ENCODE measurements around the gene LBP. TPM values are rescaled to one million over a fixed set of nuclear protein-coding genes. Genes with fewer than 3 reads are reported as not detected.

LBP gene
- total RNA-seq, 5 donors from 2014 or later (not counting 1 experiment from before 2014, with no cell fraction given): 0.32 TPM; not detected in 4

GRCh38 chr20:38325167-38325566 lies 21.1 kb upstream of the LBP start:
- Histone ChIP-seq H3K4me3 (ENCODE audit: control insufficient read depth in 1 of 2, extremely low read depth in 1 of 2, low read length in 1 of 2) (no peak overlapping the region), H3K9me3 (no peaks in the 10 kb centered on the region), H3K27me3 (replicated peaks in 1 of 2; ENCODE audit: control insufficient read depth in 2 of 2, extremely low read depth in 1 of 2, insufficient read depth in 2 of 2, low read length in 1 of 2) (peaks cover 0 to 40% of the 10 kb centered on the region in 2 experiments), H3K27ac (ENCODE audit: low read length) (no peak overlapping the region), H3K4me1 (ENCODE audit: control insufficient read depth in 1 of 2, extremely low read depth in 1 of 2, insufficient read depth in 2 of 2, low read length in 2 of 2) (no peaks in the 10 kb centered on the region), H3K36me3 (ENCODE audit: control insufficient read depth in 2 of 2, extremely low read depth in 1 of 2, insufficient read depth in 1 of 2, low read length in 1 of 2) (no peaks in the 10 kb centered on the region)
- ChIA-PET POLR2A (no interaction called here), CTCF (no interaction called here)
- DNase-seq (no peak), ATAC-seq (replicated peaks in 1 of 4) (no peak)
- Mint-ChIP-seq H3K36me3 (no peaks in the 10 kb centered on the region), H3K27me3 (peaks cover 19 to 27% of the 10 kb centered on the region in 2 donors), H3K9me3 (no peaks in the 10 kb centered on the region), H3K4me3 (no peak overlapping the region), H3K4me1 (no peaks in the 10 kb centered on the region), H3K27ac (no peak overlapping the region)
- no CpG with 5 or more reads among the region's 3 CpGs for WGBS (ENCODE audit: insufficient coverage)

GRCh38 chr20:38325905-38326304 lies 20.4 kb upstream of the LBP start:
- Histone ChIP-seq H3K9me3 (no peaks in the 10 kb centered on the region), H3K27me3 (replicated peaks in 1 of 2; ENCODE audit: control insufficient read depth in 2 of 2, extremely low read depth in 1 of 2, insufficient read depth in 2 of 2, low read length in 1 of 2) (peaks cover 0 to 41% of the 10 kb centered on the region in 2 experiments), H3K4me3 (ENCODE audit: control insufficient read depth in 1 of 2, extremely low read depth in 1 of 2, low read length in 1 of 2) (no peak overlapping the region), H3K36me3 (ENCODE audit: control insufficient read depth in 2 of 2, extremely low read depth in 1 of 2, insufficient read depth in 1 of 2, low read length in 1 of 2) (no peaks in the 10 kb centered on the region), H3K4me1 (ENCODE audit: control insufficient read depth in 1 of 2, extremely low read depth in 1 of 2, insufficient read depth in 2 of 2, low read length in 2 of 2) (no peaks in the 10 kb centered on the region), H3K27ac (ENCODE audit: low read length) (no peak overlapping the region)
- Mint-ChIP-seq H3K36me3 (no peaks in the 10 kb centered on the region), H3K4me3 (no peak overlapping the region), H3K27me3 (peaks cover 18 to 31% of the 10 kb centered on the region in 2 donors), H3K9me3 (no peaks in the 10 kb centered on the region), H3K27ac (no peak overlapping the region), H3K4me1 (no peaks in the 10 kb centered on the region)
- ChIA-PET POLR2A (no interaction called here), CTCF (no interaction called here)
- WGBS (ENCODE audit: insufficient coverage): 90% methylated on average over 3 of the region's 3 CpGs
- no peak for ATAC-seq (replicated peaks in 1 of 4)
- DNase-seq: peak in 1 of 35 experiments; percentile 11

GRCh38 chr20:38326309-38326708 lies 20.0 kb upstream of the LBP start:
- H3K4me1 ChIP-seq (ENCODE audit: control insufficient read depth in 1 of 2, extremely low read depth in 1 of 2, insufficient read depth in 2 of 2, low read length in 2 of 2): no peaks in the 10 kb centered on the region
- peaks cover 0 to 42% of the 10 kb centered on the region in 2 experiments for H3K27me3 ChIP-seq (replicated peaks in 1 of 2; ENCODE audit: control insufficient read depth in 2 of 2, extremely low read depth in 1 of 2, insufficient read depth in 2 of 2, low read length in 1 of 2)
- H3K9me3 ChIP-seq: no peaks in the 10 kb centered on the region
- Mint-ChIP-seq H3K4me1 (no peaks in the 10 kb centered on the region), H3K27me3 (peaks cover 18 to 30% of the 10 kb centered on the region in 2 donors), H3K36me3 (no peaks in the 10 kb centered on the region), H3K4me3 (no peak overlapping the region), H3K9me3 (no peaks in the 10 kb centered on the region), H3K27ac (no peak overlapping the region)
- 88% methylated on average over 4 of the region's 7 CpGs for WGBS (ENCODE audit: insufficient coverage)
- H3K36me3 ChIP-seq (ENCODE audit: control insufficient read depth in 2 of 2, extremely low read depth in 1 of 2, insufficient read depth in 1 of 2, low read length in 1 of 2): no peaks in the 10 kb centered on the region
- CTCF ChIA-PET: no interaction called here
- POLR2A ChIA-PET: no interaction called here
- no peak overlapping the region for H3K27ac ChIP-seq (ENCODE audit: low read length)
- ATAC-seq (replicated peaks in 1 of 4) (no peak), DNase-seq (no peak)
- no peak overlapping the region for H3K4me3 ChIP-seq (ENCODE audit: control insufficient read depth in 1 of 2, extremely low read depth in 1 of 2, low read length in 1 of 2)

- no peak overlapping the region for H3K27ac ChIP-seq (ENCODE audit: low read length)
- no peaks in the 10 kb centered on the region for H3K9me3 Mint-ChIP-seq
- H3K36me3 ChIP-seq (ENCODE audit: control insufficient read depth in 2 of 2, extremely low read depth in 1 of 2, insufficient read depth in 1 of 2, low read length in 1 of 2): no peaks in the 10 kb centered on the region
- H3K27ac Mint-ChIP-seq: no peak overlapping the region
- ATAC-seq (replicated peaks in 1 of 4) (no peak), DNase-seq (no peak)
- no peak overlapping the region for H3K4me3 ChIP-seq (ENCODE audit: control insufficient read depth in 1 of 2, extremely low read depth in 1 of 2, low read length in 1 of 2)
- WGBS (ENCODE audit: insufficient coverage): no CpG with 5 or more reads among the region's 3 CpGs
- ChIA-PET CTCF (no interaction called here), POLR2A (no interaction called here)
- no peaks in the 10 kb centered on the region for H3K4me1 Mint-ChIP-seq
- H3K4me1 ChIP-seq (ENCODE audit: control insufficient read depth in 1 of 2, extremely low read depth in 1 of 2, insufficient read depth in 2 of 2, low read length in 2 of 2): no peaks in the 10 kb centered on the region
- peaks cover 0 to 36% of the 10 kb centered on the region in 2 experiments for H3K27me3 ChIP-seq (replicated peaks in 1 of 2; ENCODE audit: control insufficient read depth in 2 of 2, extremely low read depth in 1 of 2, insufficient read depth in 2 of 2, low read length in 1 of 2)
- no peaks in the 10 kb centered on the region for H3K9me3 ChIP-seq
- peaks cover 22 to 31% of the 10 kb centered on the region in 2 donors for H3K27me3 Mint-ChIP-seq
- H3K4me3 Mint-ChIP-seq: no peak overlapping the region
- H3K36me3 Mint-ChIP-seq: no peaks in the 10 kb centered on the region
Measured at GRCh38 chr20:38330638-38331037, 15.6 kb upstream of the LBP start.

- no peaks in the 10 kb centered on the region for H3K9me3 Mint-ChIP-seq
- no peaks in the 10 kb centered on the region for H3K4me1 ChIP-seq (ENCODE audit: control insufficient read depth in 1 of 2, extremely low read depth in 1 of 2, insufficient read depth in 2 of 2, low read length in 2 of 2)
- H3K27ac ChIP-seq (ENCODE audit: low read length): no peak overlapping the region
- peaks cover 0 to 38% of the 10 kb centered on the region in 2 experiments for H3K27me3 ChIP-seq (replicated peaks in 1 of 2; ENCODE audit: control insufficient read depth in 2 of 2, extremely low read depth in 1 of 2, insufficient read depth in 2 of 2, low read length in 1 of 2)
- CTCF ChIA-PET: interaction anchor here in 1 of 2 donors (0.7 kb wide), 1 partner anchor 27 kb away, joined by 3 read pairs; no protein-coding TSS in a partner anchor
- no peaks in the 10 kb centered on the region for H3K36me3 Mint-ChIP-seq
- POLR2A ChIA-PET: no interaction called here
- H3K27ac Mint-ChIP-seq: no peak overlapping the region
- H3K36me3 ChIP-seq (ENCODE audit: control insufficient read depth in 2 of 2, extremely low read depth in 1 of 2, insufficient read depth in 1 of 2, low read length in 1 of 2): no peaks in the 10 kb centered on the region
- peaks cover 24 to 36% of the 10 kb centered on the region in 2 donors for H3K27me3 Mint-ChIP-seq
- H3K4me3 ChIP-seq (ENCODE audit: control insufficient read depth in 1 of 2, extremely low read depth in 1 of 2, low read length in 1 of 2): no peak overlapping the region
- DNase-seq: no peak
- no peak for ATAC-seq (replicated peaks in 1 of 4)
- no peak overlapping the region for H3K4me3 Mint-ChIP-seq
- H3K9me3 ChIP-seq: no peaks in the 10 kb centered on the region
- H3K4me1 Mint-ChIP-seq: no peaks in the 10 kb centered on the region
Measured at GRCh38 chr20:38331245-38331644, 15.0 kb upstream of the LBP start.

GRCh38 chr20:38331814-38332213 lies 14.5 kb upstream of the LBP start:
- H3K36me3 ChIP-seq (ENCODE audit: control insufficient read depth in 2 of 2, extremely low read depth in 1 of 2, insufficient read depth in 1 of 2, low read length in 1 of 2): no peaks in the 10 kb centered on the region
- H3K4me1 ChIP-seq (ENCODE audit: control insufficient read depth in 1 of 2, extremely low read depth in 1 of 2, insufficient read depth in 2 of 2, low read length in 2 of 2): no peaks in the 10 kb centered on the region
- ATAC-seq (replicated peaks in 1 of 4): no peak
- CTCF ChIA-PET: interaction anchor here in 1 of 2 donors (0.7 kb wide), 1 partner anchor 26 kb away, joined by 3 read pairs; no protein-coding TSS in a partner anchor
- no peaks in the 10 kb centered on the region for H3K9me3 Mint-ChIP-seq
- no peaks in the 10 kb centered on the region for H3K9me3 ChIP-seq
- H3K4me3 Mint-ChIP-seq: no peak overlapping the region
- H3K36me3 Mint-ChIP-seq: no peaks in the 10 kb centered on the region
- no peak overlapping the region for H3K27ac ChIP-seq (ENCODE audit: low read length)
- 78% methylated on average over 4 of the region's 8 CpGs for WGBS (ENCODE audit: insufficient coverage)
- no peak overlapping the region for H3K27ac Mint-ChIP-seq
- H3K27me3 Mint-ChIP-seq: peaks cover 25 to 38% of the 10 kb centered on the region in 2 donors
- H3K4me1 Mint-ChIP-seq: no peaks in the 10 kb centered on the region
- peaks cover 0 to 41% of the 10 kb centered on the region in 2 experiments for H3K27me3 ChIP-seq (replicated peaks in 1 of 2; ENCODE audit: control insufficient read depth in 2 of 2, extremely low read depth in 1 of 2, insufficient read depth in 2 of 2, low read length in 1 of 2)
- no peak overlapping the region for H3K4me3 ChIP-seq (ENCODE audit: control insufficient read depth in 1 of 2, extremely low read depth in 1 of 2, low read length in 1 of 2)
- POLR2A ChIA-PET: no interaction called here
- no peak for DNase-seq

- WGBS (ENCODE audit: insufficient coverage): 50% methylated on average over 1 of the region's 8 CpGs
- H3K4me3 Mint-ChIP-seq: no peak overlapping the region
- H3K36me3 Mint-ChIP-seq: no peaks in the 10 kb centered on the region
- peaks cover 6 to 13% (median 7%) of the 10 kb centered on the region in 3 donors for H3K9me3 Mint-ChIP-seq
- DNase-seq (no peak), ATAC-seq (replicated peaks in 1 of 4) (no peak)
- Histone ChIP-seq H3K4me1 (ENCODE audit: control insufficient read depth in 1 of 2, extremely low read depth in 1 of 2, insufficient read depth in 2 of 2, low read length in 2 of 2) (no peaks in the 10 kb centered on the region), H3K9me3 (no peaks in the 10 kb centered on the region), H3K36me3 (ENCODE audit: control insufficient read depth in 2 of 2, extremely low read depth in 1 of 2, insufficient read depth in 1 of 2, low read length in 1 of 2) (no peaks in the 10 kb centered on the region), H3K4me3 (ENCODE audit: control insufficient read depth in 1 of 2, extremely low read depth in 1 of 2, low read length in 1 of 2) (no peak overlapping the region), H3K27ac (ENCODE audit: low read length) (no peak overlapping the region), H3K27me3 (replicated peaks in 1 of 2; ENCODE audit: control insufficient read depth in 2 of 2, extremely low read depth in 1 of 2, insufficient read depth in 2 of 2, low read length in 1 of 2) (peaks cover 0 to 37% of the 10 kb centered on the region in 2 experiments)
- no peaks in the 10 kb centered on the region for H3K4me1 Mint-ChIP-seq
- ChIA-PET POLR2A (no interaction called here), CTCF (interaction anchor here in 1 of 2 donors (0.6 kb wide), 1 partner anchor 254 kb away, joined by 3 read pairs; no protein-coding TSS in a partner anchor)
- H3K27ac Mint-ChIP-seq: no peak overlapping the region
- peaks cover 27 to 32% of the 10 kb centered on the region in 2 donors for H3K27me3 Mint-ChIP-seq
Measured at GRCh38 chr20:38334016-38334415, 12.3 kb upstream of the LBP start.
